WTC11 (cell line): ENCODE measurements around the gene NOS1. TPM values are rescaled to one million over a fixed set of nuclear protein-coding genes. Genes with fewer than 3 reads are reported as not detected.
A peak's percentile ranks its signal among the peaks of the same experiment; 100 is the strongest.

Experiments used
- ATAC-seq: fragments of 200-7000 bp; cut with Tn5 transposase; 2 replicates; pipeline ENCODE4 v1.10.0; 2021; ENCODE audit warnings: mild to moderate bottlenecking, moderate library complexity
- CTCF ChIA-PET: fragments of 300-600 bp; sonication (Branson Sonifier 250); formaldehyde crosslinking; loops from one replicate; lab custom pipeline; 2021; ENCODE audit warnings: antibody characterized with exemption; lab: Charles Lee
- POLR2A ChIA-PET: fragments of 350-600 bp; sonication (Branson Sonifier 250); formaldehyde crosslinking; loops from one replicate; lab custom pipeline; 2021; ENCODE audit warnings: antibody characterized with exemption; lab: Charles Lee
- DNase-seq: peaks from one replicate; pipeline ENCODE4 v3.0.0; 2021; ENCODE audit warnings: low spot score
- H3K27ac Mint-ChIP-seq: 2 replicates; pipeline ENCODE4 v1.8.0; 2021; ENCODE audit warnings: mixed read lengths
- H3K27me3 Mint-ChIP-seq: 2 replicates; pipeline ENCODE4 v1.8.0; 2021; ENCODE audit warnings: low read depth, mild to moderate bottlenecking, moderate library complexity, mixed read lengths
- H3K36me3 Mint-ChIP-seq: 2 replicates; pipeline ENCODE4 v1.8.0; 2021; ENCODE audit warnings: mixed read lengths
- H3K4me1 Mint-ChIP-seq: 2 replicates; pipeline ENCODE4 v1.8.0; 2022; ENCODE audit warnings: mixed read lengths
- H3K4me3 Mint-ChIP-seq: 2 replicates; pipeline ENCODE4 v1.8.0; 2021; ENCODE audit warnings: mild to moderate bottlenecking, moderate library complexity, mixed read lengths
- H3K9me3 Mint-ChIP-seq: 2 replicates; pipeline ENCODE4 v1.8.0; 2021; ENCODE audit warnings: mixed read lengths
- AFF4 ChIP-seq: sonication (generic); formaldehyde crosslinking; IDR thresholded peaks from 2 replicates; pipeline ENCODE4 v1.8.1; 2023; ENCODE audit warnings: mild to moderate bottlenecking, missing genetic modification reagents, borderline replicate concordance
- ATF1 ChIP-seq: sonication (generic); formaldehyde crosslinking; IDR thresholded peaks from 2 replicates; pipeline ENCODE4 v1.8.1; 2023; ENCODE audit warnings: mild to moderate bottlenecking, moderate library complexity, missing genetic modification reagents
- ELF4 ChIP-seq: sonication (generic); formaldehyde crosslinking; IDR thresholded peaks from 2 replicates; pipeline ENCODE4 v1.8.1; 2022; ENCODE audit warnings: low read depth, mild to moderate bottlenecking, moderate library complexity, missing genetic modification reagents
- ETV6 ChIP-seq: sonication (generic); formaldehyde crosslinking; IDR thresholded peaks from 2 replicates; pipeline ENCODE4 v1.8.1; 2022; ENCODE audit warnings: mild to moderate bottlenecking, missing genetic modification reagents
- FOXP4 ChIP-seq: sonication (generic); formaldehyde crosslinking; IDR thresholded peaks from 2 replicates; pipeline ENCODE4 v1.8.0; 2022; ENCODE audit warnings: mild to moderate bottlenecking, missing genetic modification reagents
- HMGXB4 ChIP-seq: sonication (generic); formaldehyde crosslinking; IDR thresholded peaks from 2 replicates; pipeline ENCODE4 v1.8.1; 2023; ENCODE audit warnings: mild to moderate bottlenecking, moderate library complexity, missing genetic modification reagents
- NR3C1 ChIP-seq: sonication (generic); formaldehyde crosslinking; conservative IDR thresholded peaks from 2 replicates; pipeline ENCODE4 v1.8.1; 2023; ENCODE audit warnings: low read depth, mild to moderate bottlenecking, missing genetic modification reagents
- RELA ChIP-seq: sonication (generic); formaldehyde crosslinking; IDR thresholded peaks from 2 replicates; pipeline ENCODE4 v1.8.1; 2022; ENCODE audit warnings: missing genetic modification reagents, mild to moderate bottlenecking, borderline replicate concordance
- SMAD3 ChIP-seq: sonication (generic); formaldehyde crosslinking; IDR thresholded peaks from 2 replicates; pipeline ENCODE4 v1.8.0; 2022; ENCODE audit warnings: missing genetic modification reagents, mild to moderate bottlenecking, borderline replicate concordance
- TEAD1 ChIP-seq: sonication (generic); formaldehyde crosslinking; IDR thresholded peaks from 2 replicates; pipeline ENCODE4 v1.8.0; 2022; ENCODE audit warnings: mild to moderate bottlenecking, missing genetic modification reagents
- TP53 ChIP-seq: sonication (generic); formaldehyde crosslinking; IDR thresholded peaks from 2 replicates; pipeline ENCODE4 v1.8.1; 2023; ENCODE audit warnings: mild to moderate bottlenecking, missing genetic modification reagents
- ZNF232 ChIP-seq: sonication (generic); formaldehyde crosslinking; IDR thresholded peaks from 2 replicates; pipeline ENCODE4 v1.8.0; 2022; ENCODE audit warnings: mild to moderate bottlenecking, missing genetic modification reagents
- ZNF396 ChIP-seq: fragments of 250-450 bp; sonication (Bioruptor Pico); IDR thresholded peaks from 2 replicates; pipeline ENCODE4 v1.8.0; 2021; ENCODE audit warnings: mild to moderate bottlenecking, moderate library complexity, borderline replicate concordance
- ZNF512 ChIP-seq: sonication (generic); formaldehyde crosslinking; IDR thresholded peaks from 2 replicates; pipeline ENCODE4 v1.8.1; 2022; ENCODE audit warnings: missing genetic modification reagents, borderline replicate concordance
- ZNF532 ChIP-seq: fragments of 250-450 bp; sonication (Bioruptor Pico); IDR thresholded peaks from 2 replicates; pipeline ENCODE4 v1.9.0; 2021; ENCODE audit warnings: mild to moderate bottlenecking, borderline replicate concordance
- total RNA-seq: library from RNA; stranded (reverse); gene quantifications from 3 replicates; pipeline ENCODE4 v1.2.3, GENCODE V29; 2021

Gene NOS1
- total RNA-seq, 1 experiment from 2014 or later = 4.5 TPM

- TF ChIP-seq ATF1 (CRISPR knock-in tag) (no peak), ZNF512 (no peak), FOXP4 (CRISPR knock-in tag) (no peak), TEAD1 (no peak), TP53 (CRISPR knock-in tag) (no peak), ZNF232 (CRISPR knock-in tag) (no peak), NR3C1 (CRISPR knock-in tag) (no peak), ETV6 (CRISPR knock-in tag) (no peak)
- TF ChIP-seq, all 79 proteins: peak for 0
Measured at GRCh38 chr12:117188961-117189724, 172.3 kb downstream of the NOS1 start (continued).

- ChIA-PET POLR2A (no interaction called here), CTCF (no interaction called here)
- no peaks in the 10 kb centered on the region for H3K9me3 Mint-ChIP-seq
Measured at GRCh38 chr12:117188121-117188665, 173.2 kb downstream of the NOS1 start.

More at GRCh38 chr12:117188121-117188665, 173.2 kb downstream of the NOS1 start:
- no peak for DNase-seq
- H3K4me3 Mint-ChIP-seq = peak overlapping the region; percentile 90
- H3K27me3 Mint-ChIP-seq = peaks cover 8% of the 10 kb centered on the region; the same call in 1 of the 2 replicates
- ATAC-seq = no peak
- no peak overlapping the region for H3K27ac Mint-ChIP-seq
- peaks cover 22% of the 10 kb centered on the region for H3K4me1 Mint-ChIP-seq
- peaks cover 35% of the 10 kb centered on the region for H3K36me3 Mint-ChIP-seq
- TF ChIP-seq AFF4 (no peak), ZNF532 (CRISPR knock-in tag) (no peak), RELA (CRISPR knock-in tag) (no peak), ZNF396 (CRISPR knock-in tag) (no peak), HMGXB4 (CRISPR knock-in tag) (no peak), SMAD3 (CRISPR knock-in tag) (no peak), ELF4 (no peak)
- TF ChIP-seq, all 79 proteins: peak for 0
